HCT116 (cell line): Measurements from ENCODE around the gene ORAI1.

Experiments used
- CTCF ChIP-seq, 3 experiments: fragments of 200-600 bp in 1 of 3; sonication (generic) in 1 of 3; IDR thresholded peaks in 2 of 3; conservative IDR thresholded peaks in 1 of 3; 2 replicates each; pipeline ENCODE4 v1.5.1; 2012 to 2017; ENCODE audit warnings: low read depth in 2 of 3, low read length in 2 of 3, antibody characterized with exemption in 1 of 3, borderline replicate concordance in 1 of 3, control low read depth in 1 of 3, mild to moderate bottlenecking in 1 of 3, mixed read lengths in 1 of 3, mixed run types in 1 of 3, moderate library complexity in 1 of 3; ENCODE audit not compliant: insufficient read depth in 1 of 3
- EZH2 ChIP-seq: fragments of 200-600 bp; sonication (generic); IDR thresholded peaks from 2 replicates; pipeline ENCODE4 v1.6.1; 2017; ENCODE audit warnings: antibody characterized with exemption, mixed run types
- EZH2phosphoT487 ChIP-seq: fragments of 200-600 bp; IDR thresholded peaks from 2 replicates; pipeline ENCODE4 v1.6.1; 2018; ENCODE audit warnings: antibody characterized with exemption, borderline replicate concordance
- JUND ChIP-seq: IDR thresholded peaks from 2 replicates; pipeline ENCODE4 v1.6.1; 2012
- POLR2A ChIP-seq: IDR thresholded peaks from 2 replicates; pipeline ENCODE4 v1.7.0; 2011; ENCODE audit warnings: borderline replicate concordance; ENCODE audit not compliant: insufficient read depth, insufficient read length; ENCODE audit errors: extremely low read depth
- RAD21 ChIP-seq: IDR thresholded peaks from 2 replicates; pipeline ENCODE4 v1.6.1; 2012; ENCODE audit warnings: low read depth, mild to moderate bottlenecking
- ZBTB33 ChIP-seq: IDR thresholded peaks from 2 replicates; pipeline ENCODE4 v1.6.1; 2011; ENCODE audit warnings: mild to moderate bottlenecking, low read length, moderate library complexity; ENCODE audit not compliant: insufficient replicate concordance; ENCODE audit errors: extremely low read depth
- ZNF274 ChIP-seq: fragments of 200-500 bp; sonication (Bioruptor generic); IDR thresholded peaks from 2 replicates; pipeline ENCODE4 v1.6.1; 2014; ENCODE audit warnings: mild to moderate bottlenecking, low read depth, low read length, inconsistent platforms

GRCh38 chr12:121603581-121603980 lies 22.7 kb upstream of the ORAI1 start:
- TF ChIP-seq CTCF (IDR thresholded peaks at IDR 0.05 in 2 of 3, conservative IDR thresholded peaks at IDR 0.05 in 1 of 3; ENCODE audit: borderline replicate concordance in 1 of 3, insufficient read depth in 1 of 3, low read depth in 2 of 3, low read length in 2 of 3) (no peak), ZBTB33 (no peak), EZH2phosphoT487 (no peak), EZH2 (no peak), RAD21 (no peak), JUND (no peak), POLR2A (no peak), ZNF274 (no peak)
